Measurements from ENCODE around the gene PRKCG.

Gene PRKCG

GRCh38 chr19:53870485-53870844 is 11.5 kb upstream of the PRKCG start:
- H3K27ac ChIP-seq: no peak overlapping the region
- DNase-seq (ENCODE audit: low read depth, low spot score): no peak

DNA sequence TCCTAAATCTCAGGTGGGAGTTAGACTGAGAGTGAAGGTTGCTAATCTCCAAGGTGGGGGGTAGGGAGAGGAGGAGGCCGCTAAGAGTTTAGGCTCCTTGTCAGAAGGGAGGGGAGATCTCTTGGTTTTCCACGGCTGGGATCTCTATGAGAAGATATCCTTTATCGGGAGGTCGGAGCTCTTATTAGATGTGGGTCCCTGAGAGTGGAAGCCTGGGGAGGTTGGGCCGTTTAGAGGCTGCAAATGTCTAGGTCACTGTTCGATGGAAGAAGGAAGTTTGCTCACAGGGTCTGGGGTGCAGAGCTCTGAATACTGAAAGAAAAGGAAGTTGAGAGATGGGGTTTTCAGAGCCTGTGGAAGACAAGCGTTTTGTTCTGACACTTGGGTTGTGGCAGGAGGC is 10.5 kb upstream of the PRKCG start:
- no peak overlapping the region for H3K27ac ChIP-seq
- DNase-seq (ENCODE audit: low read depth, low spot score): no peak

- no peak overlapping the region for H3K27ac ChIP-seq
- DNase-seq (ENCODE audit: low read depth, low spot score): no peak
Observed at GRCh38 chr19:53872762-53873161, 9.2 kb upstream of the PRKCG start.

GRCh38 chr19:53873773-53874605 is 8.0 kb upstream of the PRKCG start:
- DNase-seq (ENCODE audit: low read depth, low spot score): no peak
- no peak overlapping the region for H3K27ac ChIP-seq

- DNase-seq (ENCODE audit: low read depth, low spot score): no peak
- no peak overlapping the region for H3K27ac ChIP-seq
Observed at GRCh38 chr19:53874606-53874990, 7.4 kb upstream of the PRKCG start.

- H3K27ac ChIP-seq: no peak overlapping the region
- no peak for DNase-seq (ENCODE audit: low read depth, low spot score)
Observed at GRCh38 chr19:53875602-53876325, 6.2 kb upstream of the PRKCG start.

GRCh38 chr19:53876651-53877224 is 5.3 kb upstream of the PRKCG start:
- no peak for DNase-seq (ENCODE audit: low read depth, low spot score)
- no peak overlapping the region for H3K27ac ChIP-seq

DNA sequence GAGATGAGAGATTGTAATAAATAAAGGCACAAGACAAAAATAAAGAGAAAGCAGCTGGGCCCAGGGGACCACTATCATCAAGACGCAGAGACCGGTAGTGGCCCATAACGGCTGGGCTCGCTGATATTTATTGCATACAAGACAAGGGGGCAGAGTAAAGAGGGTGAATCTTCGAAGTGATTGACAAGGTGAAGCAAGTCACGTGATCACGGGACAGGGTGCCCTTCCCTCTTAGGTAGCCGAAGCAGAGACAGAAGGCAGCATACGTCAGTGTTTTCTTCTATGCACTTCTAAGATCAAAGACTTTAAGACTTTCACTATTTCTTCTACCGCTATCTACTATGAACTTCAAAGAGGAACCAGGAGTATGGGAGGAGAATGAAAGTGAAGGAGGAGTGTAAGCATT is 4.6 kb upstream of the PRKCG start:
- no peak for DNase-seq (ENCODE audit: low read depth, low spot score)
- no peak overlapping the region for H3K27ac ChIP-seq

DNA sequence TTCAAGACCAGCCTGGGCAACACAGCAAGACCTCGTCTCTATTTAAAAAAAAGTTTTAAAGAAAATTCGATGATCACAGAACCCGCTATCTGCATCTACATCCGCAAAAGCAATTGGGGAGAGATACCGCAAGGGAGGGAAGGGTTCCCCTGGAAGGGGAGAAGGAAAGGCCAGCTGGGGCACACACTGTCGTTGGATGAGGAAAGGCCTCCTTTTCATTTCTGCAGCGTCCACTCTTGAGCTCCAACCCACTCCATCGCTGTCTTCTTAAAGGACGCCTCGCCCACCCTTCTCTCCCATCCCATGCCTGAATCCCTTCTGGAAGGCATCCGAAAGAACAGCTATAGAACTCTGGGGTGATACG is 3.2 kb upstream of the PRKCG start:
- H3K27ac ChIP-seq: no peak overlapping the region
- no peak for DNase-seq (ENCODE audit: low read depth, low spot score)

- no peak overlapping the region for H3K27ac ChIP-seq
- DNase-seq (ENCODE audit: low read depth, low spot score): no peak
Observed at GRCh38 chr19:53879140-53880081, 2.6 kb upstream of the PRKCG start.

- no peak for DNase-seq (ENCODE audit: low read depth, low spot score)
- H3K27ac ChIP-seq: no peak overlapping the region
Observed at GRCh38 chr19:53880711-53881481, 1.1 kb upstream of the PRKCG start.

- DNase-seq (ENCODE audit: low read depth, low spot score): no peak
- no peak overlapping the region for H3K27ac ChIP-seq
Observed at GRCh38 chr19:53882391-53883050, 524 bp downstream of the PRKCG start.

DNA sequence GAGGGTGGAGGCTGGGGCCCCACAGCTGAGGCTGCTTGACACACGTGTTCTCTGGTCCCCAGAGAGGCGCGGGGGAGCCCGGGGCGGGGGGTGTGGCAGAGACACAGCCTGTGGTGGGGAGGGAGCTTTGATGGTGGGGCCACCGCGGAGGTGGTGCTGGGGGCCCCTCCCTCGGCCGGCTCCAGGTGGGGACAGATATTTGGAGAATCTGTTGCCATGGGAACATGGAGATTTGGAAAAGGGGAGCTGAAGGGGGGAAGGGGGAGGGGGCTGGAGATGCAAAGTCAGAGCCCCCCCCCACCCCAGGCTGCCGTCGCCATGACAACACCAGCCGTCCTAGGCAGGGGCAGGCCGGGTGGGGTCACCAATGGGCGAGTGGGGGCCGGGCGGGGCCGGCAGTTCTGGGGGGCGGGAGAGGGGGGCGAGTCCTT is 1.2 kb downstream of the PRKCG start:
- H3K27ac ChIP-seq: no peak overlapping the region
- DNase-seq (ENCODE audit: low read depth, low spot score): no peak

DNA sequence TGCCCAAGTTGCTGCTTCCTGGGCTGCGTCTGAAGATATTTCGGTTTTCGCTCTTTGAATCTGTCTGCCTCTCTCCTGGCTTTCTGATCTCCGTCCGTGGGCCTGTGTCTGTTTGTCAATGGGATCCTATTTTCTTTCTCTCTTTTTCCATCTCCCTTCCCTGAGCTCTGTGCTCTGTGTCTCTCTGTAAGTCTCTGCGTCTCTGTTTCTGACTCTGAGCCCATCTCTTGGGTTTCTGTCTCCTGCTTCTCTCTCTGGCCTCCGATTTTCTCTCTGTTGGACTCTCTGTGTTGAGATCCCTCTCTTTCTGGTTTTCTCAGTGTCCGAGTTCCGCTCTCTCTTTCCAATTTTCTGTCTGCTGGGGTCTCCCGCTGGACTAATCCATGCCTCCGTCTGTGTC is 1.7 kb downstream of the PRKCG start:
- no peak overlapping the region for H3K27ac ChIP-seq

GRCh38 chr19:53884256-53884655 is 2.3 kb downstream of the PRKCG start:
- no peak for DNase-seq (ENCODE audit: low read depth, low spot score)
- H3K27ac ChIP-seq: no peak overlapping the region

More for the DNA sequence above, 1.7 kb downstream of the PRKCG start:
- no peak for DNase-seq (ENCODE audit: low read depth, low spot score)

GRCh38 chr19:53885036-53885435 is 3.0 kb downstream of the PRKCG start:
- H3K27ac ChIP-seq: no peak overlapping the region
- DNase-seq (ENCODE audit: low read depth, low spot score): no peak

- no peak for DNase-seq (ENCODE audit: low read depth, low spot score)
- no peak overlapping the region for H3K27ac ChIP-seq
Observed at GRCh38 chr19:53892301-53892980, 10.4 kb downstream of the PRKCG start.

DNA sequence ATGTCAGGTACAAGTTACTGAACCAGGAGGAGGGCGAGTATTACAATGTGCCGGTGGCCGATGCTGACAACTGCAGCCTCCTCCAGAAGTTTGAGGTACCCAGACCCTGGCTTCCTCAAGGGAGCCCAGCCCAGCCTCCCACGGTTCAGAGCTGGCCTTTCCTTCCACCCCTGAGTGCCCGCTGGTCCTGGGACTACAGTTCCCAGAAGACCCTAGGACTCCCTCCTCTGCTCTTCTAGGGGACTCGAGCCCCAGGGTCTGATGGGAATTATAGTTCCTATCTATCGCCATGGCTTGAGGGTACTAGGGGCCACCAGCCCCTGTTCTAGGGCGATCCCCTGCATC is 11.0 kb downstream of the PRKCG start:
- DNase-seq (ENCODE audit: low read depth, low spot score): no peak

GRCh38 chr19:53894707-53895106 is 12.7 kb downstream of the PRKCG start:
- H3K27ac ChIP-seq: no peak overlapping the region
- DNase-seq (ENCODE audit: low read depth, low spot score): no peak

More for the DNA sequence above, 11.0 kb downstream of the PRKCG start:
- H3K27ac ChIP-seq: no peak overlapping the region
